Stimulated activated naive CD8-positive, alpha-beta T cell treated with anti-CD3 and anti-CD28 coated beads, Interleukin-15, Interleukin-2, amounts not matched to agents 100 U/mL and 50 U/mL, for 24 hours (primary cell): ENCODE data around the gene QDPR.

Experiments
- ATAC-seq: fragments of 150-1000 bp; cut with Tn5 transposase; one replicate; pipeline ENCODE4 v1.10.0; 2021
- DNase-seq: peaks from one replicate; pipeline ENCODE4 v3.0.0; 2021

The QDPR gene

GRCh38 chr4:17528551-17529165 is 16.8 kb upstream of the QDPR start:
- no peak for ATAC-seq
- no peak for DNase-seq

GRCh38 chr4:17526695-17527477 is 15.0 kb upstream of the QDPR start:
- DNase-seq: no peak
- no peak for ATAC-seq

GRCh38 chr4:17523662-17524061 is 11.8 kb upstream of the QDPR start:
- no peak for ATAC-seq
- no peak for DNase-seq

GRCh38 chr4:17521595-17521994 is 9.7 kb upstream of the QDPR start:
- ATAC-seq: no peak
- DNase-seq: no peak

- DNase-seq (no peak), ATAC-seq (no peak)
Observed at GRCh38 chr4:17517664-17518063, 5.8 kb upstream of the QDPR start.

- ATAC-seq (no peak), DNase-seq (no peak)
Observed at GRCh38 chr4:17516980-17517379, 5.1 kb upstream of the QDPR start.

- DNase-seq (no peak), ATAC-seq (no peak)
Observed at GRCh38 chr4:17515445-17516407, 3.8 kb upstream of the QDPR start.

- DNase-seq (no peak), ATAC-seq (no peak)
Observed at GRCh38 chr4:17514865-17515264, 3.0 kb upstream of the QDPR start, which contains the start of gene CLRN2. Gene CLRN2 (plus strand): TSS chr4:17515165. CDS start chr4:17515267, 102 bp downstream.

- no peak for DNase-seq
Observed at GRCh38 chr4:17512973-17513665, 1.2 kb upstream of the QDPR start.

GRCh38 chr4:17511509-17511949 is 361 bp downstream of the QDPR start:
- ATAC-seq (peak; percentile 76), DNase-seq (peak; percentile 61)

More at GRCh38 chr4:17512973-17513665, 1.2 kb upstream of the QDPR start:
- ATAC-seq: no peak

GRCh38 chr4:17511051-17511450 is 839 bp downstream of the QDPR start:
- DNase-seq (peak; percentile 8), ATAC-seq (no peak)

- peak; percentile 11 for DNase-seq
- no peak for ATAC-seq
Observed at GRCh38 chr4:17510582-17510981, 1.3 kb downstream of the QDPR start.

GRCh38 chr4:17504081-17504480 is 7.8 kb downstream of the QDPR start:
- DNase-seq: no peak
- no peak for ATAC-seq

- ATAC-seq (peak; percentile 45), DNase-seq (no peak)
Observed at GRCh38 chr4:17502756-17503155, 9.1 kb downstream of the QDPR start.

- no peak for DNase-seq
- ATAC-seq: no peak
Observed at GRCh38 chr4:17500574-17500973, 11.3 kb downstream of the QDPR start.

GRCh38 chr4:17497890-17498523 is 13.9 kb downstream of the QDPR start:
- DNase-seq (no peak), ATAC-seq (no peak)

- peak; percentile 11 for DNase-seq
- peak; percentile 87 for ATAC-seq
Observed at GRCh38 chr4:17494258-17495190, 17.4 kb downstream of the QDPR start.

GRCh38 chr4:17493619-17494018 is 18.3 kb downstream of the QDPR start:
- ATAC-seq (no peak), DNase-seq (no peak)

GRCh38 chr4:17492876-17493275 is 19.0 kb downstream of the QDPR start:
- no peak for DNase-seq

GRCh38 chr4:17492058-17492741 is 19.7 kb downstream of the QDPR start:
- no peak for ATAC-seq

More at GRCh38 chr4:17492876-17493275, 19.0 kb downstream of the QDPR start:
- ATAC-seq: no peak

More at GRCh38 chr4:17492058-17492741, 19.7 kb downstream of the QDPR start:
- DNase-seq: no peak
